Osteoblast (primary cell): ENCODE results near the gene SVEP1. TPM values are rescaled to one million over a fixed set of nuclear protein-coding genes. Genes with fewer than 3 reads are reported as not detected.

ENCODE experiments used
- DNase-seq: peaks from one replicate; pipeline ENCODE4 v3.0.0; 2011; ENCODE audit warnings: low spot score, mixed read lengths; ENCODE audit not compliant: insufficient read length; ENCODE audit errors: missing footprints
- H2AFZ ChIP-seq: 2 replicates; pipeline ENCODE4 v1.6.0; 2011; ENCODE audit warnings: mild to moderate bottlenecking, low read length
- H3K27ac ChIP-seq: 2 replicates; pipeline ENCODE4 v1.5.1; 2011; ENCODE audit warnings: mild to moderate bottlenecking, low read depth, low read length, moderate library complexity
- H3K27me3 ChIP-seq: 2 replicates; pipeline ENCODE4 v1.6.0; 2012; ENCODE audit warnings: mild to moderate bottlenecking, control low read depth, inconsistent platforms, low read length, moderate library complexity; ENCODE audit not compliant: insufficient read depth
- H3K36me3 ChIP-seq: 2 replicates; pipeline ENCODE4 v1.5.1; 2011; ENCODE audit warnings: mild to moderate bottlenecking, low read length, control low read depth, moderate library complexity; ENCODE audit not compliant: insufficient read depth
- H3K4me1 ChIP-seq: 2 replicates; pipeline ENCODE4 v1.5.1; 2011; ENCODE audit warnings: mild to moderate bottlenecking, low read length, control low read depth, moderate library complexity; ENCODE audit not compliant: insufficient read depth
- H3K4me2 ChIP-seq: 2 replicates; pipeline ENCODE4 v1.6.0; 2011; ENCODE audit warnings: mild to moderate bottlenecking, low read length; ENCODE audit not compliant: insufficient read depth
- H3K4me3 ChIP-seq: fragments of 200-600 bp; sonication (generic); 3 replicates; pipeline ENCODE4 v1.5.1; 2012; ENCODE audit warnings: mild to moderate bottlenecking, low read length, inconsistent platforms; ENCODE audit not compliant: insufficient read depth
- H3K79me2 ChIP-seq: 2 replicates; pipeline ENCODE4 v1.6.0; 2012; ENCODE audit warnings: mild to moderate bottlenecking, low read length, control low read depth, inconsistent platforms; ENCODE audit not compliant: insufficient read depth
- H3K9me3 ChIP-seq: 2 replicates; pipeline ENCODE4 v1.5.1; 2011; ENCODE audit warnings: low read depth, low read length, control low read depth
- H4K20me1 ChIP-seq: 2 replicates; pipeline ENCODE4 v1.6.0; 2012; ENCODE audit warnings: mild to moderate bottlenecking, low read length, control low read depth; ENCODE audit not compliant: insufficient read depth
- CTCF ChIP-seq: IDR thresholded peaks from 2 replicates; pipeline ENCODE4 v1.5.1; 2011; ENCODE audit warnings: mild to moderate bottlenecking, low read depth, low read length, moderate library complexity; ENCODE audit errors: extremely low read depth
- total RNA-seq: library from RNA; depleted of rRNA; stranded (reverse); fragments of >200 nt; gene quantifications from 2 replicates; pipeline ENCODE4 v1.2.3, GENCODE V29; 2012

Gene SVEP1
- total RNA-seq, 1 donor, result 37.6 TPM

GRCh38 chr9:110512817-110513216 lies 66.7 kb downstream of the SVEP1 start:
- H3K36me3 ChIP-seq, result peaks cover 47% of the 10 kb centered on the region
- no peaks in the 10 kb centered on the region for H3K79me2 ChIP-seq
- H3K9me3 ChIP-seq, result no peaks in the 10 kb centered on the region
- DNase-seq, result no peak
- H4K20me1 ChIP-seq, result no peaks in the 10 kb centered on the region
- no peak for TF ChIP-seq CTCF
- H3K4me2 ChIP-seq, result no peak overlapping the region
- no peaks in the 10 kb centered on the region for H3K27me3 ChIP-seq
- H2AFZ ChIP-seq, result no peak overlapping the region
- no peak overlapping the region for H3K4me3 ChIP-seq
- H3K4me1 ChIP-seq, result no peaks in the 10 kb centered on the region
- H3K27ac ChIP-seq, result no peak overlapping the region

GRCh38 chr9:110509792-110510191 lies 69.7 kb downstream of the SVEP1 start:
- H3K79me2 ChIP-seq, result no peaks in the 10 kb centered on the region
- no peaks in the 10 kb centered on the region for H3K4me1 ChIP-seq
- TF ChIP-seq CTCF, result no peak
- no peak overlapping the region for H3K4me3 ChIP-seq
- H2AFZ ChIP-seq, result no peak overlapping the region
- H3K27ac ChIP-seq, result no peak overlapping the region
- H3K27me3 ChIP-seq, result no peaks in the 10 kb centered on the region
- H3K36me3 ChIP-seq, result peaks cover 62% of the 10 kb centered on the region
- no peak overlapping the region for H3K4me2 ChIP-seq
- H3K9me3 ChIP-seq, result no peaks in the 10 kb centered on the region
- DNase-seq, result no peak
- no peaks in the 10 kb centered on the region for H4K20me1 ChIP-seq

- Histone ChIP-seq H3K4me1 (no peaks in the 10 kb centered on the region), H3K4me3 (no peak overlapping the region), H3K79me2 (no peaks in the 10 kb centered on the region), H3K4me2 (no peak overlapping the region), H3K27me3 (no peaks in the 10 kb centered on the region), H3K36me3 (peaks cover 37% of the 10 kb centered on the region), H3K27ac (no peak overlapping the region), H3K9me3 (no peaks in the 10 kb centered on the region), H4K20me1 (no peaks in the 10 kb centered on the region), H2AFZ (no peak overlapping the region)
- no peak for DNase-seq
- TF ChIP-seq CTCF, result no peak
Observed at GRCh38 chr9:110502842-110503241, 76.7 kb downstream of the SVEP1 start.

GRCh38 chr9:110499608-110500007 lies 79.9 kb downstream of the SVEP1 start:
- Histone ChIP-seq H2AFZ (no peak overlapping the region), H4K20me1 (no peaks in the 10 kb centered on the region), H3K4me1 (no peaks in the 10 kb centered on the region), H3K4me2 (no peak overlapping the region), H3K27me3 (no peaks in the 10 kb centered on the region), H3K27ac (no peak overlapping the region), H3K79me2 (no peaks in the 10 kb centered on the region), H3K4me3 (no peak overlapping the region), H3K36me3 (peaks cover 48% of the 10 kb centered on the region), H3K9me3 (no peaks in the 10 kb centered on the region)
- no peak for DNase-seq
- no peak for TF ChIP-seq CTCF
